ENCODE measurements around the gene PGAM1.

DNA sequence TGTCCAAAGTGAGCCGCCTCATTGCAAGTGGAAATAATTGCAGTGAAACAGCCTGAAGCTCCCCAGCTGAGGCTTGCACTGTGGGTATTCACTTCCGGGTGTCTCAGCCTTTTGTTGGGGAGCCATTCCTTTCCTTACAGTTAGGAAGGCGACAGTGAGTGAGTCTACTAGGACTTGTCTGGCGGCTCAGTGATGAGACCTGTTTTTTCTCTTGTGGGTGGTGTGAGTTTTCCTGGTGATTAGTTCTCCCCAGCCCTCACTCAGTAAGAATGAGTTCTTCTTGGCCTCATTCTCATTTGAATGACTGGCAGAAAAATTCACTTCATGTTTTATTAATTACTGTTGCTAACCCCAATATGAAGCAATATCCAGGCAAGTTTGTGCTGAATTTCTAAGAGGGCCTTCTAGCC, 2.6 kb downstream of the PGAM1 start:
- TF ChIP-seq POLR2A (IDR thresholded peaks at IDR 0.05), result no peak
- no peak for TF ChIP-seq POLR2AphosphoS5 (IDR thresholded peaks at IDR 0.05)
- no peak for TF ChIP-seq CTCF (IDR thresholded peaks at IDR 0.05)
- no peak for TF ChIP-seq EP300 (IDR thresholded peaks at IDR 0.05)

All from sigmoid colon (tissue), 4 donors.